GM21390 (cell line): Measurements from ENCODE around the gene SOX5.

Source experiments
- ATAC-seq: cut with Tn5 transposase; IDR thresholded peaks from one replicate; pipeline ENCODE4 v1.9.1; 2021; ENCODE audit not compliant: unreplicated experiment

SOX5 gene

GRCh38 chr12:23949348-23950209, at the start of gene SOX5:
SOX5 (minus strand) TSS chr12:23949670; CDS start chr12:23949601, 69 bp downstream.
- no peak for ATAC-seq

GRCh38 chr12:23987046-23987445, 37.6 kb upstream of the SOX5 start:
- no peak for ATAC-seq

GRCh38 chr12:23980826-23981225, 31.4 kb upstream of the SOX5 start:
- ATAC-seq: no peak

GRCh38 chr12:23964812-23965211, 15.3 kb upstream of the SOX5 start:
- no peak for ATAC-seq

GRCh38 chr12:23959826-23960225, 10.4 kb upstream of the SOX5 start:
- ATAC-seq: no peak

- ATAC-seq: no peak
These were observed 4.9 kb upstream of the SOX5 start for GRCh38 chr12:23954332-23954731.

GRCh38 chr12:23952071-23952470, 2.6 kb upstream of the SOX5 start:
- no peak for ATAC-seq

- no peak for ATAC-seq
These were observed 1.4 kb upstream of the SOX5 start for GRCh38 chr12:23950775-23951451.

- ATAC-seq: no peak
These were observed 822 bp upstream of the SOX5 start for GRCh38 chr12:23950210-23950774.

- no peak for ATAC-seq
These were observed 1.2 kb downstream of the SOX5 start for GRCh38 chr12:23948291-23948690.

GRCh38 chr12:23947395-23947794, 2.1 kb downstream of the SOX5 start:
- no peak for ATAC-seq

GRCh38 chr12:23945249-23945648, 4.2 kb downstream of the SOX5 start:
- no peak for ATAC-seq

- ATAC-seq: no peak
These were observed 5.4 kb downstream of the SOX5 start for GRCh38 chr12:23944067-23944466.

GRCh38 chr12:23942841-23943240, 6.6 kb downstream of the SOX5 start:
- ATAC-seq: no peak

- no peak for ATAC-seq
These were observed 7.7 kb downstream of the SOX5 start for GRCh38 chr12:23941780-23942179.

GRCh38 chr12:23938422-23938821, 11.0 kb downstream of the SOX5 start:
- ATAC-seq: no peak

GRCh38 chr12:23931176-23931575, 18.3 kb downstream of the SOX5 start:
- ATAC-seq: no peak

GRCh38 chr12:23930599-23930998, 18.9 kb downstream of the SOX5 start:
- no peak for ATAC-seq

- ATAC-seq: no peak
These were observed 19.6 kb downstream of the SOX5 start for GRCh38 chr12:23929906-23930305.

- no peak for ATAC-seq
These were observed 21.6 kb downstream of the SOX5 start for GRCh38 chr12:23927907-23928306.

GRCh38 chr12:23921099-23921856, 28.2 kb downstream of the SOX5 start:
- no peak for ATAC-seq
